HT1080 (cell line): ENCODE measurements around the gene STMN3. TPM values are rescaled to one million over a fixed set of nuclear protein-coding genes. Genes with fewer than 3 reads are reported as not detected.
A peak's percentile ranks its signal among the peaks of the same experiment; 100 is the strongest.
"Not testable (repeated sequence)": the region's sequence is repeated elsewhere in the genome, so short reads cannot be mapped to it uniquely, and the experiment has no call there.

ENCODE experiments used
- DNase-seq: peaks from one replicate; pipeline ENCODE4 v3.0.0-alpha.2; 2015; ENCODE audit warnings: low read depth
- total RNA-seq: library from RNA; depleted of rRNA; stranded (reverse); fragments of >200 nt; shearing (Covaris generic); gene quantifications from 2 replicates; pipeline ENCODE4 v1.2.3, GENCODE V29; 2014

The STMN3 gene
- total RNA-seq, 1 experiment from 2014 or later, result 33.2 TPM

DNA sequence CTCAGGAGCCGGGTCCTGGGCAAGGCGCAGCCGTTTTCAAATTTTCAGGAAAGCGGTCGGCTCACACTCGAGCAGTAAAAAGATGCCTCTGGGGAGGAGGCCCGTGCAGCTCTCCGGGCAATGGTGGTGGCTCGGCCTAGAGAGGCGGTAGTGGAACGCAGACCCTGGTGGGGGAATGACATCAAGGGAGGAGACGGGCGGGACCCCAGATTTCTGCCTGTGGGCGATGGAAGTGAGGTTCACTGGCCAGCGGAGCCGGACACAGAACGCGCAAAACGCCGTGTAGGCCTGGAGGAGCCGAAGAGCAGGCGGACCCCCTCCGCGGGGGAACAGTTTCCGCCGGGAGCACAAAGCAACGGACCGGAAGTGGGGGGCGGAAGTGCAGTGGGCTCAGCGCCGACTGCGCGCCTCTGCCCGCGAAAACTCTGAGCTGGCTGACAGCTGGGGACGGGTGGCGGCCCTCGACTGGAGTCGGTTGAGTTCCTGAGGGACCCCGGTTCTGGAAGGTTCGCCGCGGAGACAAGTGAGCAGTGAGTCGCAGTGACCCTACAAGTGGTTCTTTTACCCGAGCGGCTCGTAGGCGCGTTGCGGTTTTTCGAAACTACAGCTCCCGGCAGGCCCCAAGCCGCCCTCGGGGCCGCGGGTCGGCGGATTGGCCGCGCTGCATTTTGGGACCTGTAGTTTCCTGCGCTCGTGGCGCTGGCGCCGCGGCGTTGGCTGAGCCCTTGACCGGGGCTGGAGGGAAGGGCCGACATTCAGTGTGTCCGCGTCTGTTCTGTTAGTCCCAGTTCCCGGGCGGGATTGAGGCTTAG lies 4.9 kb upstream of the STMN3 start, which contains the start of gene RTEL1:
RTEL1 (plus strand) TSS at position 376 of the 812 bp plus-strand sequence. CDS start 1,091 bp downstream, outside the sequence.
- peak; percentile 87 for DNase-seq

DNA sequence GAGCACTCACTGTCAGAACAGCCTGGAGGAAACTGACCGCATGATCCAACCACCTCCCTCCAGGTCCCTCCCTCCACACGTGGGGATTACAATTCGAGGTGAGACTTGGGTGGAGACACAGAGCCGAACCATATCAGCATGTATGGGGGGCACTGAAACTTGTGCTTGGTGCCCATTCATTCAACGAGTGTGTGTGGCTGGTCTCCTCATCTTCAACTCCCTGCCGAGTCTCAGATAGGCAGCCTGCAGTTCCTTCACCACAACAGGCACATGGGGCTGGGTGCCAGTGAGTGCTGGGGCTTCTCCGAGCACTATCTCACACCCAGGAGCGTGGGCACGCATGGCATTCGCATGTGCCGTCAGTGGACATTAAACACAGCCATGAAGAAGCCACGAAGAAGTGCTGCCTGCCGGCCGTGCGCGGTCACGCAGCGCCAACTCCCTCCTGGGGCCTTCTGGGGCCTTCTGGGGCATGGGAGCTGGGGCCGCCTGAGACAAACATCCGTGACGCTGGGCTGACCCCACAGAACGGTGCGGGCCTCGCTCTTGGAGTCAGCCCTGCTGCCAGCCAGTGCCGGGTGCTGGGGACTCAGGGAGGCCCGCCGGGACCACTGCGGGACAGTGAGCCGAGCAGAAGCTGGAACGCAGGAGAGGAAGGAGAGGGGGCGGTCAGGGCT lies 4.2 kb upstream of the STMN3 start:
- no peak for DNase-seq

DNA sequence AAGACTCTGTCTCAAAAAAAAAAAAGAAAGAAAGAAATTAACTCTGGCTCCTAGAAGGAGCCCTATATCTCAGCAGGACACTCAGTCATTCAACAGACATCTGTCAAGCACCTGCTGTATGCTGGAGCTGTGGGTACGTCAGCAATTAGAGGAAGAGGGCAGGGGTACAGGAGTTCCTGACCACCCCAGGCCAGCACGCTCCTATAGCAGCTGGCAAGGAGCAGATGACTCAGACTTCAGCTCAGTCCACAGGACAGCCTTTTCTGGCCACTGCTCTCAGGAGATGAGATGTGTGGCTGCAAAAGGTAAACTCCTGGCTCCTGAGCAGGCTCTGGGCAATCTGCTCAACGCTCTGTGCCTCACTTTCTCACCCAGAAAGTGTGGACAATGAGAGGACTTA lies 3.2 kb upstream of the STMN3 start:
- DNase-seq, result no peak

DNA sequence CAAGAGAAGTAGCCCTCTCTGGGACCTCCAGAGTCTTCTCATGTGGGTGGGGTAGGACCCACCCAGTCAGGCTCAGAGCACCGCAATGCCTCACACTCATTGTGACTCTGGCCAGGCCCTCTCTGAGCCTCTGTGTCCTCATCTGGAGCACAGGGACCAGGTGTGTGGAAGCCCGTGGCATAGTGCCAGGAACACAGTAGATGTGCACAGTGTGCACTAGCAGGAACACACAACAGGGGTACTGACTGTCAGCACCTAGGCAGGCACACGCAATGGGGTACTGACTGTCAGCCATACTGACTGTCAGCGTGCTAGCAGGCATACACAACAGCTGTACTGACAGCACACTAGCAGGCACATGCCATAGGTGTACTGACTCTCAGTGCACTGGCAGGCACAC lies 2.0 kb upstream of the STMN3 start:
- DNase-seq, result no peak

DNA sequence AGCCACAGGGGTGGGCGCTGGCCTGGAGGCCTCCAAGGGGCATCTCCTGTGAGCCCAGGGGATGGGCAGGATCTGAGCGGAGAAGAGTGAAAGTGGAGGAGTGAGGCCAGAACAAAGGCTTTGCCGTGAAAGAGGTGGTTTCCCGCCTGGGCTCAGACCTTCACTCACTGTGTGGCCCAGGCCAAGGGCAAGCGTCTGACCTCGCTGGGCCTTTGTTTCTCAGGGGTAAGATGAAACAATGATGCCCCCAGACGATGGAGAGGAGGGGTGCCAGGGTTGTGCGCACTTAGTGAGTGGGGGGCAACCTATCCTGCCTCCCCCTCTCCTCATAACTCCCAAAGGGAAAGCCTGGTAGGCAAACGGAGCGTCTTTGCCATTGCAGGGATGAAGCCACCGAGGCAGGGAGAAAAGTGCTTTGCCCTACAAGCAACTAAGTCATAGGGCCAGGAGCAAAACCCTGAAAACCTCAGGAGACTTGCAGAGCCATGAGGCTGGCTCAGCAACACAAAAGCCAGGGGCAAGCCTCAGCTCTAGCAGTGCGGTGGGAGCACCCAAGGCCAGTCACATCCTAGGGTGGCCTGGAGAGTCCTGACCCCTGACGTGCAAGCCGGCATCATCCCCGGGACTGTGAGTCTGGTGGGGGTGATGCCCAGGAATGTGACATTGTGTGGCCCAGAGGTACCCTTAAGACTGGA lies 897 bp upstream of the STMN3 start:
- DNase-seq, result no peak

DNA sequence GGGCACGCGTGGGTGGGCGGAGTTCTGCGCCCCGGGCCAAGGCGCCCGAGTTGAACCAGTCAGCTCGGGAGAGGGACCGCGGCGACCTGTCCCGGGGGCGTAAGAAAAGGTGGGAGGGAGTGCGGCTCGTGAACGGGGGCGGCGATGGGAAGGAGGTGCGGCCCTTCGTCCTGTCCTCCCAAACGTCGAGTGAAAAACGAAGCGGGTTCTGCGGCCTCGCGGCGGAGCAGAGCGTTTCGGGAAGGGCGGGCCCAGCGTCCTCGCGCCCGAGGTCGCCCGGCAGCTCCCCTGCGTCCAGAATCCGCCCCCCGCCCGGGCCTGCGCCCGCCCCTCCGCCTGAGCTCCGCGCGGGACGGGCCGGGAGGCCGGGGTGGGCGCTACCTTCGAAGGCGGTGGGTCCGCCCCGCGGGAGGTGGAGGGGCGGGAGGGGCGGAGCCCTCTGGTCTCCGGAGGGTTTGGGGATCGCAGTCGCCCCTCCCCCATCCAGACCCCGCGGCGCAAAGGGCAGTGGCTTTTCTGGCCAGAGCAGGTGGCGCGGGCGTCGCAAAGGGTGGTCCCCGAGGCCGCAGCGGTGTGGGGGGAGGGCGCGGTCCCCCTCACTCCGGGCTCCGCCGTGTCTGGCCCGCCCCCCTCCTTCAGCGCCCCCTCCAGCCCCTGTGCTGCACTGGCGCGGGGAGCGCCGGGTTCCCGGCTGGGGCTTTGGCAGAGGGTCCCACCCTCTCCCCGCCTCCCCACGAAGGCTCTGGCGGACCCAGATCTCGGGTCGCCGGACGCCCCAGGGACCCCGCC lies 838 bp downstream of the STMN3 start:
- DNase-seq, result no peak

DNA sequence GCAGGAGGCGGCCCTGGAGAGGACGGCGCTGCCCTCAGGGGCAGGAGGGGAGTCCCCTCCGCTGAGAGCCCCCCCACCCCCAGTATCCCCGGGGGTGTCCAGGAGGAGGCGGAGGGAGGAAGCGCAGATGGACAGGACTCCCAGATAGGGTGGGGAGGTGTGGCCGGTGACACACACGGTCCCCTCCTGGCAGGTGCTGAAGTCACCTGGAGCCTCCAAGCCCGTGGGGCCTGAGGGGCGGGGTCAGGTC lies 1.4 kb downstream of the STMN3 start:
- no peak for DNase-seq

DNA sequence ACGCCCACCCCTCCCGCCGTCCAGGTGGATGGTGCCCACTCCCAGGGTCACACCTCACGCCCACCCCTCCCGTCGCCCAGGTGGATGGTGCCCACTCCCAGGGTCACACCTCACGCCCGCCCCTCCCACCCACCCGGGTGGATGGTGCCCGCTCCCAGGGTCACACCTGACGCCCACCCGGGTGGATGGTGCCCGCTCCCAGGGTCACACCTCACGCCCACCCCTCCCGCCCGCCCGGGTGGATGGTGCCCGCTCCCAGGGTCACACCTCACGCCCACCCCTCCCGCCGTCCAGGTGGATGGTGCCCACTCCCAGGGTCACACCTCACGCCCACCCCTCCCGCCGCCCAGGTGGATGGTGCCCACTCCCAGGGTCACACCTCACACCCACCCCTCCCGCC lies 2.7 kb downstream of the STMN3 start:
- not testable (repeated sequence) for DNase-seq

DNA sequence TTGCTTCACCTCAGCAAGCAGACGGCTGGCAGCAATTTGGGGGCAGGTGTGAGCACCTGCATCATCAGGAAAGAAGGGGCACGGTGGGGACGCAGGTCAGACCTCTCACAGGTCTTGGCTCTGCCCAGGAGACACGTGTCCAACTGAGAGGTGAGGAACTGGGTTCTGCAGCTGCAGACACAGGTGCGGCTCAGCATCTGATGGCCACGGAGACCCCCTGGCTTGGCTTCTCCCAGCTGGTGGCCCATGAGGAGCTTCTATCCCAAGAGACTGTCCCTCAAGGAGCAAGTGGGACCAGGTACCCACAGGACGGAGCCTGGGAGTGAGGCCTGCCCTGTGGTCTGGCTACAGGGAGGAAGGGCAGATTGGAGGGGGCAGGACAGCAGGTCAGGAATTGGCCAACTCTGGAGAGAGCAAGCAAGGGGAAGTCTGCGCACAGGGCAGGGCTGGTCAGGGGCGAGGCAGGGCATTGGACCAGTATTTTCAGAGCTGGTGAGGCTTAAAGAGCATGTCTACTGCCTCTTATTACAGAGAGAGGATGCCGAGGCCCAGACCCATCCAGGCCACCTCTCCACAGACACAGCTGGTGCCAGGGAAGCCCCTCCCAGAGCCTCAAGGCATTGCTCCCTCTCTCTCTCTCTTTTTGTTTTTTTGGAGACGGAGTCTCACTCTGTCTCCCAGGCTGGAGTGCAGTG lies 4.2 kb downstream of the STMN3 start:
- no peak for DNase-seq

DNA sequence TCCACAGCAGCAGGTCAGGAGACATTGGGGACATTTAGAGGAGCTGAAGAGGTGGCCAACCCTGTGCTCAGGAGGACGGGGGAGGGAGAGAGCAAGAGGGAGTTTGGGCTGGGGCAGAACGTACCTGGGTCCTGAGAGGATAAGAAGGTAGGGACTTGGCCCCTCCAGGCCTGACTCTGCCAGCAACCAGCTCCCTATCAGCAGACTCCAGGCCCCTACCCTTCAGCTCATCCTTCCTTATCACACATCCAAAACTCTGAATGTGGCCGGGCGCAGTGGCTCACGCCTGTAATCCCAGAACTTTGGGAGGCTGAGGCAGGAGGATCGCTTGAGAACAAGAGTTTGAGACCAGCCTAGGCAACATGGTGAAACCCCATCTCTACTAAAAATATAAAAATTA lies 5.0 kb downstream of the STMN3 start:
- DNase-seq, result no peak

DNA sequence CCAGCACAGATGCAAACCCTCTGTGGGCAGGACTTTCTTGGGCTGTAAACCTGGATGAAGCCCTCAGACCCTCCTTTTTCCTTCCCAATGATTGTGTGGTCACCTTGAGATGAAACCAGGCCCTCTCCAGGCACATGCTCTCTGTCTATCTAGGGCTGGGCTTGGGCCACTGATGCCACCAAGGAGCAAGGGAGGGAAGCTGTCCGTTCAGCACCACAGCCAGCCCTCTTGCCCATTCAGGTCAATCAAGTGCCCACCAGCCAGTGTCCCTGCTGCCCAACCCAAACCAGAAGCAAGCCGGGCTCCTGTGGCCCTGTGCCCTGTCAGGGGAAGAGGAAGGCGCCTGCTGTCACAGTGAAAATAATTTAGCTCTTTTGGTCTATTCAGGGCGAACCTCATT lies 8.0 kb downstream of the STMN3 start:
- no peak for DNase-seq

DNA sequence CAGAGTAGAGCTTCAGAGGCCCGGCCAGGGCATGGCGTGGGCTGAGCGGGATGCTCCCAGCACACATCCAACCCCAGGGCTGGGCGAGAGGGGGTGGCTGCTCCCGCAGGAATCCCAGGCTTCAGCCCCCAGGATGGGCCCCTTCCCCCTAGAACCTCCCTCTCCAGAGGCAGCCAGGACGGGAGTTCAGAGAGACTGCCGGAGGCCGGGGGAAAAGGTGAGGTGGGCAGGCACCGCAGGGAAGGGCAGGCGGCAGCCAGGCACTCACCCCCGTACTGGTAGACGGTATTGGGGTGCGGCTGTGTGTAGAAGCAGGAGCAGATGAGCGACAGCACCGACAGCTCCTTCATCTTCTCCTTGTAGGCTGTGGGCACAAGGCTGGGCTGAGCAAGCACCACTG lies 9.3 kb downstream of the STMN3 start:
- DNase-seq, result no peak

DNA sequence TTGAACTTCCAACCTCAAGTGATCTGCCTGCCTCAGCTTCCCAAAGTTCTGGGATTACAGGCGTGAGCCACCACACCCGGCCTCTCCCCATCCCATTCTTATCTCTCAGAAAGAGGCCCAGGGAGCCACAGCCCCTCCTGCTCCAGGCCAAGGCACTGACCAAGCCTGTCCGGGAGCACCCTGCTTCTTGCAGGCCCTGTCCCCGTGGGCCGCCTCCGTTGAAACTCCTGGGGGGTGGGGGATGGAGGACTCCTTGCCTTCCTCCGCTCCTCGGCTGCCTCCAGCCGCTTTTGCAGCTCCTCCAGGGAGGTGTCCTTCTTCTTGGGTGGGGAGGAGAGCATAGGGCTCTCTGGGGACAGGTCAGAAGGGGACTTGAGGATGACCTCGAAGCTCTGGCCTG lies 9.7 kb downstream of the STMN3 start:
- DNase-seq, result no peak

DNA sequence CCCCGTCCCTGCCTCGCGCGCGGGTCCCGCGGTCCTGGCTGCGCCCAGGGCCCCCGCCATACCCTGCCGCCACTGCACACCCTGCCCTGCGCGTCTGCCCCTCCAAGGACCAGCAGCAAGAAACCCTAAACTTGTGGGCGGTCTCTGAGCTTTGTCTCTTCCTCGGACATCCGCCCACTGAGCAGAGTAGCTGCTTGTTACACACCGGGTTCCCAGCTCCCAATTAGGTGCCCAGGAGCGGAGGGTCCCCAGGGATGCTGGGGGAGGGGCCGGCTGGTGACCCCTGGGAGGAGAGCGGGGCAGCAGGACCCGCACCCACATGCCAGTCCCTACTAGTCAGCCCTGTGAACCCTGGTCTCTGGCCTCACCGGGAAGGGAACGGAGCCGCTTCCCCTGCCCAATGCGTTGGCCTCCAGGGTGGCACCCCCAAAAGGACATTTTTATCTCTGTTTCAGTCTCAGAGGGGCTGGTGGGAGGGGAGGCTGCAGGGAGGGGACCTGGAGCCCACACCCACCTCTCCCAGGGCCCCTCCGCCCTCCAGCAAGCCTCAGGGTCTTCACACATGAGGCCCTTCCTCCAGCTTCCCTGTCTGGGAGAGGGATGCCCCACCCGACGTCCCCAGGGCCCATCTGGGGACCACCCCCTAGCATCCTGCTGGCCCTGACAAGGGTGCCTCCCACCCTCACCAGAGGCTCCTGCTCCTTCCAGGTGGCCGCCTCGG lies 10.5 kb downstream of the STMN3 start:
- no peak for DNase-seq

DNA sequence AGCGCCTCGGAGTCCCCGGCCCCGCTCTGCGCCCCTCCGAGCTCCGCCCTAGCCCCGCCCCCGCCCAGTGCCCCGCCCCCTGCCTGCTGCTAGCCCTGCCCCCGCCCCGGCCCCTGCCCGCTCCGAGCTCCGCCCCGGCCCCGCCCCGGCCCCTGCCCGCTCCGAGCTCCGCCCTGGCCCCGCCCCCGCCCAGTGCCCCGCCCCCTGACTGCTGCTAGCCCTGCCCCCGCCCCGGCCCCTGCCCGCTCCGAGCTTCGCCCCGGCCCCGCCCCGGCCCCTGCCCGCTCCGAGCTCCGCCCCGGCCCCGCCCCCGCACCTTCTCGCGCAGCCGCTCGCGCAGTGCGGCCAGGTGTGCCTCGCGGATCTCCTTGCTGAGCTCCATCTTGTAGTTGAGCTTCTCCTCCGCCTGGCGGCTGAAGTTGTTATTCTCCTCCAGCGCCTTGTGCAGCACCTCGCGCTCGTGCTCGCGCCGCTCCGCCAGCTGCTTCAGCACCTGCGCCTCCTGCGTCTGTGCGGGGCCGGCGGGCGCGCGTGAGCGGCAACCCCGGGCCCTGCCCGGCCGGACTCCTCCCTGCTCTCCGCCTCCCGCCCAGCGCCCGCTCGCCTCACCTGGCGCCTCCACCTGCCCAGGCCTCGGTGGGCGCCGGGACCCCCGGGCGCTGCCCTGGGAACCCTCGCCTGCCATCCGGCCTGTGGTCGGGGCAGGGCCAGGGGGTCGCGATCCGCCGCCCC lies 11.3 kb downstream of the STMN3 start:
- no peak for DNase-seq

DNA sequence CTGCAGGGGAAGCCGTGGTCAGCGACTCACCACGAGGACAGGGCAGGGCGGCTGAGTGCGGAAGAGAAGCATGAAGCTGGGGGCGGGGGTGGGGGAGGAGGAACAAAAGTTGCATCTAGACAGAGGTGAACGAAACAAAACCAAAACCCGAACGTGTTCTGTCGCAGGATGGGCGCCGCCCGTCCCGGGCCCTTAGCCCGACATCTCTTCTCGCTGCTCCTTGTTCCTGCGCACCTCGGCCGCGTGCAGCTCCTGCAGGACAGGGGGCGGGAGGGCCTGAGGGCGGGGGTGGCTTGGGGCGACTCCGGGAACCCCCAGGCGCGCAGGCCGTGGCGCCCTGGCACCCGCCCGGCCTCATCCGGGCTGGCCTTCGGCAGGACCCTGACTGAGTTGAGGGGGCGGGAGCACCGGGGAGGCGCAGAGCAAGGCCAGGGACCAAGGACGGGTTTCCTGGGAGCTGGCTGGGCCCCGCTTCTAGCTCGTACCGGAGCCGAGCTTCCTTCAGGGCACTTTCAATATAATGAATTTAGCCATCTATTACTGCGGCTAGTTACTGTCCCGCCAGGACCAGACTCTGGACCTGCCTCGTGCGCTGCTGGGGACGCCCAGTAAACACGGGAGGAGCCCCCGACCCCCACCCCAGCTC lies 12.0 kb downstream of the STMN3 start:
- DNase-seq, result no peak

DNA sequence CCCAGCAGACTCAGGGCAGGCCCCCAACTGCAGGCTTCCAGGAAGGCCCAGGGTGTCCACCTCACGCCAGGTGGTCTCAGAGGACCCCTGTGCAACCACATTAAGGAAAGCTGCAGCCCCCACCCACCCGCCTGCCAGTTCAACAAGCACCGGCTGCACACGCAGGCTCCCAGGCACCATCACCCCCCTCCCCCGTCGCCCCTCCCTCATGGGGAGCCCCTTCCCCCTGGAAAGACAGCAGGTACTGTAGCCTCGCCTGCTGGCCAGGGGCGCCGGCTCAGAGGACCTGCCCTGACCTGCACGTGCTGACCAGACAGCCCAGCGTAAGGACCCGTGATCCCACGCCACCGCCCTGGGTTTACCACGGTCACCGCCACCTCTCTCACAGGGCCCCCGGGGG lies 12.5 kb downstream of the STMN3 start:
- DNase-seq, result not testable (repeated sequence)

DNA sequence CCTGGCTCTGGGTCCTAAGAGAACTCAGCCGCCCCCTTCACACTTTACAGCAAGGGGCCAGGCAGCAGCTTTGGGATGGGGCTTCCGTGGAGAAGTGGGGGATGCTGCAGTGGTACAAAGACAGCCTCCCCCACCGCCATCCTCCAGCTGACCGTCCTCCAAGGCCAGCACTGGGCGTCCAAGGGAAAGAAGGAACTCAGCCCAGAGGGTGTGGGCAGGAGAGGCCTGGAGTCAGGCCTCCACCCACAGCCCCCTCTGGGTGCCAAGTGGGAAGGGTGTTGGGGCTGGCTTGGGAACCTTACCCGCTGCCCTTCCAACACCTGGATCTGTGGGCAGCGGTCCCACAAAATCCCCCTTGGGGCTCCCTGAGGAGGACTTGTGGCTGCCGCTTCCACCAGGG lies 13.1 kb downstream of the STMN3 start:
- DNase-seq, result no peak
